GM15510 (cell line): ENCODE data around the gene TRAF2.
A peak's percentile ranks its signal among the peaks of the same experiment; 100 is the strongest.

ENCODE experiments used
- POLR2A ChIP-seq: IDR thresholded peaks from 3 replicates; pipeline ENCODE4 v1.6.1; 2011; ENCODE audit warnings: borderline replicate concordance; ENCODE audit not compliant: insufficient read length; ENCODE audit errors: extremely low read depth

Gene TRAF2

GRCh38 chr9:136896027-136896426, 9.7 kb downstream of the TRAF2 start:
- no peak for TF ChIP-seq POLR2A

- TF ChIP-seq POLR2A = no peak
These were observed 12.3 kb downstream of the TRAF2 start for GRCh38 chr9:136898483-136899100.

- no peak for TF ChIP-seq POLR2A
These were observed 12.9 kb downstream of the TRAF2 start for GRCh38 chr9:136899196-136899595.

GRCh38 chr9:136900556-136900955, 14.2 kb downstream of the TRAF2 start:
- TF ChIP-seq POLR2A = no peak

- TF ChIP-seq POLR2A = no peak
These were observed 14.7 kb downstream of the TRAF2 start for GRCh38 chr9:136900988-136901515.

- TF ChIP-seq POLR2A = peak; percentile 40
These were observed 15.4 kb downstream of the TRAF2 start for GRCh38 chr9:136901516-136902258.

GRCh38 chr9:136902259-136902821, 16.0 kb downstream of the TRAF2 start:
- TF ChIP-seq POLR2A = peak; percentile 34

- no peak for TF ChIP-seq POLR2A
These were observed 16.8 kb downstream of the TRAF2 start for GRCh38 chr9:136903041-136903554.

GRCh38 chr9:136906266-136906665, 19.9 kb downstream of the TRAF2 start:
- TF ChIP-seq POLR2A = no peak

GRCh38 chr9:136907011-136907914, 20.9 kb downstream of the TRAF2 start:
- no peak for TF ChIP-seq POLR2A

GRCh38 chr9:136910197-136910900, 24.0 kb downstream of the TRAF2 start:
- TF ChIP-seq POLR2A = no peak

- TF ChIP-seq POLR2A = no peak
These were observed 24.6 kb downstream of the TRAF2 start for GRCh38 chr9:136910901-136911245.

- TF ChIP-seq POLR2A = no peak
These were observed 27.6 kb downstream of the TRAF2 start for GRCh38 chr9:136913701-136914438.
